ENCODE data around the gene DCLK3.

DCLK3 gene

GRCh38 chr3:36678216-36679013 lies 85.9 kb downstream of the DCLK3 start:
- in situ Hi-C loops (cut with MboI; ENCODE audit: low sequenced_read_pairs) = no loop called here

GRCh38 chr3:36677331-36678007 lies 86.9 kb downstream of the DCLK3 start:
- in situ Hi-C loops (cut with MboI; ENCODE audit: low sequenced_read_pairs) = no loop called here

- in situ Hi-C loops (cut with MboI; ENCODE audit: low sequenced_read_pairs) = no loop called here
These were observed 89.5 kb downstream of the DCLK3 start for GRCh38 chr3:36674816-36675215.

GRCh38 chr3:36669764-36670163 lies 94.6 kb downstream of the DCLK3 start:
- in situ Hi-C loops (cut with MboI; ENCODE audit: low sequenced_read_pairs) = no loop called here

- in situ Hi-C loops (cut with MboI; ENCODE audit: low sequenced_read_pairs) = no loop called here
These were observed 98.2 kb downstream of the DCLK3 start for GRCh38 chr3:36666166-36666565.

- in situ Hi-C loops (cut with MboI; ENCODE audit: low sequenced_read_pairs) = no loop called here
These were observed 100.6 kb downstream of the DCLK3 start for GRCh38 chr3:36663666-36664291.

GRCh38 chr3:36662626-36663025 lies 101.7 kb downstream of the DCLK3 start:
- in situ Hi-C loops (cut with MboI; ENCODE audit: low sequenced_read_pairs) = no loop called here

All from hTERT RPE-1 (cell line).